ENCODE data around the gene PSD2.

PSD2 gene

GRCh38 chr5:139882961-139883539 is 87.4 kb downstream of the PSD2 start:
- no peak for DNase-seq
- H3K36me3 Mint-ChIP-seq (ENCODE audit: low read depth): no peaks in the 10 kb centered on the region
- H3K4me1 Mint-ChIP-seq: peaks cover 29% of the 10 kb centered on the region
- TF ChIP-seq CTCF (IDR thresholded peaks at IDR 0.05): no peak
- no peaks in the 10 kb centered on the region for H3K9me3 Mint-ChIP-seq
- peaks cover 22% of the 10 kb centered on the region for H3K27me3 Mint-ChIP-seq (ENCODE audit: low read depth, poor library complexity)
- no peak overlapping the region for H3K27ac Mint-ChIP-seq
- no peak overlapping the region for H3K4me3 Mint-ChIP-seq

- no peak overlapping the region for H3K4me3 Mint-ChIP-seq
- TF ChIP-seq CTCF (IDR thresholded peaks at IDR 0.05): no peak
- no peaks in the 10 kb centered on the region for H3K9me3 Mint-ChIP-seq
- DNase-seq: no peak
- peaks cover 28% of the 10 kb centered on the region for H3K4me1 Mint-ChIP-seq
- H3K27ac Mint-ChIP-seq: no peak overlapping the region
- peaks cover 27% of the 10 kb centered on the region for H3K27me3 Mint-ChIP-seq (ENCODE audit: low read depth, poor library complexity)
- no peaks in the 10 kb centered on the region for H3K36me3 Mint-ChIP-seq (ENCODE audit: low read depth)
These were observed 88.5 kb downstream of the PSD2 start for GRCh38 chr5:139884144-139884543.

GRCh38 chr5:139884734-139885133 is 89.1 kb downstream of the PSD2 start:
- H3K27me3 Mint-ChIP-seq (ENCODE audit: low read depth, poor library complexity): peaks cover 29% of the 10 kb centered on the region
- no peak for TF ChIP-seq CTCF (IDR thresholded peaks at IDR 0.05)
- no peak overlapping the region for H3K4me3 Mint-ChIP-seq
- no peak for DNase-seq
- no peaks in the 10 kb centered on the region for H3K9me3 Mint-ChIP-seq
- no peaks in the 10 kb centered on the region for H3K36me3 Mint-ChIP-seq (ENCODE audit: low read depth)
- H3K4me1 Mint-ChIP-seq: peaks cover 23% of the 10 kb centered on the region
- no peak overlapping the region for H3K27ac Mint-ChIP-seq

GRCh38 chr5:139885172-139885856 is 89.7 kb downstream of the PSD2 start:
- H3K4me3 Mint-ChIP-seq: no peak overlapping the region
- H3K4me1 Mint-ChIP-seq: peaks cover 17% of the 10 kb centered on the region
- H3K9me3 Mint-ChIP-seq: no peaks in the 10 kb centered on the region
- no peaks in the 10 kb centered on the region for H3K36me3 Mint-ChIP-seq (ENCODE audit: low read depth)
- H3K27ac Mint-ChIP-seq: no peak overlapping the region
- H3K27me3 Mint-ChIP-seq (ENCODE audit: low read depth, poor library complexity): peaks cover 35% of the 10 kb centered on the region
- no peak for TF ChIP-seq CTCF (IDR thresholded peaks at IDR 0.05)
- no peak for DNase-seq

- Mint-ChIP-seq H3K9me3 (no peaks in the 10 kb centered on the region), H3K27me3 (ENCODE audit: low read depth, poor library complexity) (peaks cover 37% of the 10 kb centered on the region), H3K36me3 (ENCODE audit: low read depth) (no peaks in the 10 kb centered on the region), H3K4me3 (no peak overlapping the region), H3K27ac (no peak overlapping the region), H3K4me1 (peaks cover 12% of the 10 kb centered on the region)
- TF ChIP-seq CTCF (IDR thresholded peaks at IDR 0.05): no peak
- DNase-seq: no peak
These were observed 90.2 kb downstream of the PSD2 start for GRCh38 chr5:139885857-139886208.

GRCh38 chr5:139886213-139886612 is 90.6 kb downstream of the PSD2 start:
- H3K27ac Mint-ChIP-seq: no peak overlapping the region
- TF ChIP-seq CTCF (IDR thresholded peaks at IDR 0.05): no peak
- H3K4me3 Mint-ChIP-seq: no peak overlapping the region
- no peaks in the 10 kb centered on the region for H3K36me3 Mint-ChIP-seq (ENCODE audit: low read depth)
- H3K27me3 Mint-ChIP-seq (ENCODE audit: low read depth, poor library complexity): peaks cover 37% of the 10 kb centered on the region
- H3K4me1 Mint-ChIP-seq: peaks cover 8% of the 10 kb centered on the region
- DNase-seq: no peak
- H3K9me3 Mint-ChIP-seq: no peaks in the 10 kb centered on the region

Measured in nephron progenitor cell (in vitro differentiated cells).